IPS-11a (cell line): ENCODE results near the gene CNTNAP5.
"Not testable (repeated sequence)": the region's sequence is repeated elsewhere in the genome, so short reads cannot be mapped to it uniquely, and the experiment has no call there.

ENCODE experiments used
- H3K4me3 ChIP-seq: one replicate; pipeline ENCODE4 v1.5.1; 2013; ENCODE audit warnings: low read depth, low read length, control low read depth

Gene CNTNAP5

GRCh38 chr2:124407836-124408534 is 382.9 kb downstream of the CNTNAP5 start:
- not testable (repeated sequence) for H3K4me3 ChIP-seq

- H3K4me3 ChIP-seq = no peak overlapping the region
These were observed 399.0 kb downstream of the CNTNAP5 start for GRCh38 chr2:124424074-124424473.

GRCh38 chr2:124426122-124426521 is 401.0 kb downstream of the CNTNAP5 start:
- H3K4me3 ChIP-seq = no peak overlapping the region

- H3K4me3 ChIP-seq = no peak overlapping the region
These were observed 401.5 kb downstream of the CNTNAP5 start for GRCh38 chr2:124426625-124427024.

GRCh38 chr2:124437811-124438210 is 412.7 kb downstream of the CNTNAP5 start:
- no peak overlapping the region for H3K4me3 ChIP-seq

GRCh38 chr2:124450481-124450880 is 425.4 kb downstream of the CNTNAP5 start:
- no peak overlapping the region for H3K4me3 ChIP-seq

GRCh38 chr2:124476291-124476690 is 451.2 kb downstream of the CNTNAP5 start:
- H3K4me3 ChIP-seq = no peak overlapping the region

- no peak overlapping the region for H3K4me3 ChIP-seq
These were observed 453.7 kb downstream of the CNTNAP5 start for GRCh38 chr2:124478761-124479160.

GRCh38 chr2:124480958-124481357 is 455.9 kb downstream of the CNTNAP5 start:
- no peak overlapping the region for H3K4me3 ChIP-seq

GRCh38 chr2:124482044-124482443 is 457.0 kb downstream of the CNTNAP5 start:
- no peak overlapping the region for H3K4me3 ChIP-seq

GRCh38 chr2:124482551-124482950 is 457.5 kb downstream of the CNTNAP5 start:
- H3K4me3 ChIP-seq = no peak overlapping the region

GRCh38 chr2:124485659-124486058 is 460.6 kb downstream of the CNTNAP5 start:
- no peak overlapping the region for H3K4me3 ChIP-seq

GRCh38 chr2:124489686-124490085 is 464.6 kb downstream of the CNTNAP5 start:
- H3K4me3 ChIP-seq = no peak overlapping the region

GRCh38 chr2:124501575-124502152 is 476.6 kb downstream of the CNTNAP5 start:
- no peak overlapping the region for H3K4me3 ChIP-seq

GRCh38 chr2:124514236-124514635 is 489.1 kb downstream of the CNTNAP5 start:
- H3K4me3 ChIP-seq = no peak overlapping the region

- H3K4me3 ChIP-seq = no peak overlapping the region
These were observed 495.9 kb downstream of the CNTNAP5 start for GRCh38 chr2:124520953-124521352.

GRCh38 chr2:124523096-124523495 is 498.0 kb downstream of the CNTNAP5 start:
- no peak overlapping the region for H3K4me3 ChIP-seq

- no peak overlapping the region for H3K4me3 ChIP-seq
These were observed 499.2 kb downstream of the CNTNAP5 start for GRCh38 chr2:124524155-124524915.

- no peak overlapping the region for H3K4me3 ChIP-seq
These were observed 501.1 kb downstream of the CNTNAP5 start for GRCh38 chr2:124526221-124526620.

GRCh38 chr2:124530203-124530602 is 505.1 kb downstream of the CNTNAP5 start:
- no peak overlapping the region for H3K4me3 ChIP-seq

- H3K4me3 ChIP-seq = no peak overlapping the region
These were observed 508.3 kb downstream of the CNTNAP5 start for GRCh38 chr2:124533226-124533954.
